NCI-H82 treated with DMSO at 0.1 percent for 48 hours (cell line): Measurements from ENCODE around the gene JPT2.

Experiments
- DNase-seq: peaks from one replicate; lab custom pipeline; 2025; ENCODE audit not compliant: unreplicated experiment; lab: John Stamatoyannopoulos, UW

JPT2 gene

GRCh38 chr16:1749152-1750117 lies 71.4 kb downstream of the JPT2 start:
- DNase-seq: no peak
